GM12801 (cell line): ENCODE measurements around the gene ZNF526.

ENCODE experiments used
- TF ChIP-seq, protein P1 (sequence below): IDR thresholded peaks from one replicate; pipeline ENCODE4 v1.5.1; 2011; ENCODE audit warnings: control low read depth; ENCODE audit not compliant: insufficient read length; ENCODE audit errors: extremely low read depth

ZNF526 gene

DNA sequence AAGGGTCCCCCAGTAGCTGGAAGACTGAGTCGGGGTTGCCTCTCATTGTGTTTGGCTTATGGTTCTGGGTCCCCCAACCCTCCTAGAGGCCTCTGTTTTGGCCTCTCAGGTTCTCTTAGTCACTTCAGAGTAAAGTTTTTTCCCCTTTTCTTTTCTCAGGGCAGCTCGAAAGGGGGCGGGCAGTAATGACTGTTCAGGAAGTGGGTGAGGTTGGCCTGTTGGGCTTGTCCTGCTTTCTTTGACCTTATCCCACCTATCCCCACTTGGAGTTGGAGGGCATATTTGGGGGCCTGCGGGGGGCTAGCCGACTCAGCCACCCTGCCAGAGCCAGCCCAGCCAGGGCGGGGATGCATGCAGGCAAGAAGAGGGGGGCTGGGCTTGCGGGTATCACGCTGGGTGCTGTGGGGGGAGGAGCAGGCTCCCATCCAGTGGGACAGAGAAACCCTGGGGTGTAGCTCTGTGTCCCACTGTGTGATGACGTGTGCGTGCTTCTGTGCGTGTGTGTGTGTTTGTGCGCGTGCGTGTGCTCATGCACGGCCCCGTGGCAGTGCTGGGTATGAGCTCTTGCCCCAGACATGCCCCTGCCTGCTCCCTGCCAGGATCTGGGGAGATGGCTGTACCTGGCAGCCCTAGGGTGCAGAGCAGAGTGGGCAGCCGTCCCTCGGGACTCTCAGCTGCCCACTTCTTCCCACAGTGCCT, 50.4 kb downstream of the ZNF526 start:
- TF ChIP-seq, protein P1, sequence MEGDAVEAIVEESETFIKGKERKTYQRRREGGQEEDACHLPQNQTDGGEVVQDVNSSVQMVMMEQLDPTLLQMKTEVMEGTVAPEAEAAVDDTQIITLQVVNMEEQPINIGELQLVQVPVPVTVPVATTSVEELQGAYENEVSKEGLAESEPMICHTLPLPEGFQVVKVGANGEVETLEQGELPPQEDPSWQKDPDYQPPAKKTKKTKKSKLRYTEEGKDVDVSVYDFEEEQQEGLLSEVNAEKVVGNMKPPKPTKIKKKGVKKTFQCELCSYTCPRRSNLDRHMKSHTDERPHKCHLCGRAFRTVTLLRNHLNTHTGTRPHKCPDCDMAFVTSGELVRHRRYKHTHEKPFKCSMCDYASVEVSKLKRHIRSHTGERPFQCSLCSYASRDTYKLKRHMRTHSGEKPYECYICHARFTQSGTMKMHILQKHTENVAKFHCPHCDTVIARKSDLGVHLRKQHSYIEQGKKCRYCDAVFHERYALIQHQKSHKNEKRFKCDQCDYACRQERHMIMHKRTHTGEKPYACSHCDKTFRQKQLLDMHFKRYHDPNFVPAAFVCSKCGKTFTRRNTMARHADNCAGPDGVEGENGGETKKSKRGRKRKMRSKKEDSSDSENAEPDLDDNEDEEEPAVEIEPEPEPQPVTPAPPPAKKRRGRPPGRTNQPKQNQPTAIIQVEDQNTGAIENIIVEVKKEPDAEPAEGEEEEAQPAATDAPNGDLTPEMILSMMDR = no peak

DNA sequence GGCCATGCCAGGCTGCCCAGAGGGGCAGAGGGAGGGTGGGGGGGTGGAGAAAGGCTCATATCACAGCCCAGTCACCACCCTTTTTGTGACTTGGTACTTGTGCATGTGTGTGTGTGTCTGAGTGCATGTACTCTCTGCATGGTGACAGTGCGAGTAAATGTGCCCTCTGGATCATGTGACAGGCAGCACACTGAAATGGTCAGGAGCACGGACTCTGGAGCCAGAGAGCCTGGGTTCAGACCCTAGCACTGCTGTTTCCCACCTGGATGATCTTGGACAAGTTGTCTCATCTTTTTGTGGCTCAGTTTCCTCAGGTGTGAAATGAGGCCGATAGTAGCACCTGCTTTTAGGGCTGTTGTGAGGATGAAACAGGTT, 50.9 kb downstream of the ZNF526 start:
- TF ChIP-seq, protein P1 = no peak

DNA sequence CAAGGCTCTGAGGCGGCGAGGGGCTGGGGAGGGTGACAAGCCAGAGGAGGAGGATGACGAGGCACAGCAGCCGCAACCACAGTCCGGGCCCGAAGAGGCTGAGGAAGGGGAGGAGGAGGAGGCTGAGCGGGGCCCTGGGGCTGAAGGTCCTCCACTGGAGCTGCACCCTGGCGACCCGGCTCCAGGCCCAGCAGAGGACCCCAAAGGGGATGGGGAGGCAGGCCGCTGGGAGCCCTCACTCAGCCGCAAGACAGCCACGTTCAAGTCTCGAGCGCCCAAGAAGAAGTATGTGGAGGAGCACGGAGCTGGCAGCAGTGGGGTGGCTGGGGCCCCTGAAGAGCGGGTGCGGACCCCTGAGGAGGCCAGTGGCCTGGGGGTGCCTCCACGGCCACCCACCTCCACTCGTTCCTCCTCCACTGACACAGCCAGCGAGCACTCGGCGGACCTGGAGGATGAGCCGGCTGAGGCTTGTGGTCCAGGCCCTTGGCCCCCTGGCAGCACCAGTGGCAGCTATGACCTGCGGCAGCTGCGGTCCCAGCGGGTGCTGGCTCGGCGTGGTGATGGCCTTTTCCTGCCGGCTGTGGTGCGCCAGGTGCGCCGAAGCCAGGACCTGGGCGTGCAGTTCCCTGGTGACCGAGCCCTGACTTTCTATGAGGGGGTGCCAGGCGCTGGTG, 51.9 kb downstream of the ZNF526 start:
- TF ChIP-seq, protein P1 = no peak

DNA sequence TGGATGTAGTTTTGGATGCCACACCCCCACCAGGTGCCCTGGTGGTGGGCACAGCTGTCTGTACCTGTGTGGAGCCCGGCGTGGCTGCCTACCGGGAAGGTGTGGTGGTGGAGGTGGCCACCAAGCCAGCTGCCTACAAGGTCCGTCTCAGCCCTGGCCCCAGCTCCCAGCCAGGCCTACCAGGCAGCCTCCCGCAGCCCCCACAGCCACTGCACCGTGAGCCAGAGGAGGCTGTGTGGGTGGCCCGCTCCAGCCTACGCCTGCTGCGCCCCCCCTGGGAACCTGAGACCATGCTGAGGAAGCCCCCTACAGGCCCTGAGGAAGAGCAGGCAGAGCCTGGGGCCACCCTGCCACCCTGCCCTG, 52.4 kb downstream of the ZNF526 start:
- TF ChIP-seq, protein P1 = no peak

DNA sequence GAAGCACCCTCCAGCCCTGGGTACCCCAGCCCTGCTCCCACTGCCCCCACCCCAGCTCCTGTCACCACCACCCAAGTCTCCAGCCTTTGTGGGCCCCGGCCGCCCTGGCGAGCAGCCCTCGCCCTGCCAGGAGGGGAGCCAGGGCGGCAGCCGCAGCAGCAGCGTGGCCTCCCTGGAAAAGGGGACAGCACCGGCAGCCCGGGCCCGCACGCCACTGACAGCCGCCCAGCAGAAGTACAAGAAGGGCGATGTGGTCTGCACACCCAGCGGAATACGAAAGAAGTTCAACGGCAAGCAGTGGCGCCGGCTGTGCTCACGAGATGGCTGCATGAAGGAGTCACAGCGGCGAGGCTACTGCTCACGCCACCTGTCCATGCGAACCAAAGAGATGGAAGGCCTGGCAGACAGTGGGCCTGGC, 52.9 kb downstream of the ZNF526 start:
- TF ChIP-seq, protein P1 = no peak

DNA sequence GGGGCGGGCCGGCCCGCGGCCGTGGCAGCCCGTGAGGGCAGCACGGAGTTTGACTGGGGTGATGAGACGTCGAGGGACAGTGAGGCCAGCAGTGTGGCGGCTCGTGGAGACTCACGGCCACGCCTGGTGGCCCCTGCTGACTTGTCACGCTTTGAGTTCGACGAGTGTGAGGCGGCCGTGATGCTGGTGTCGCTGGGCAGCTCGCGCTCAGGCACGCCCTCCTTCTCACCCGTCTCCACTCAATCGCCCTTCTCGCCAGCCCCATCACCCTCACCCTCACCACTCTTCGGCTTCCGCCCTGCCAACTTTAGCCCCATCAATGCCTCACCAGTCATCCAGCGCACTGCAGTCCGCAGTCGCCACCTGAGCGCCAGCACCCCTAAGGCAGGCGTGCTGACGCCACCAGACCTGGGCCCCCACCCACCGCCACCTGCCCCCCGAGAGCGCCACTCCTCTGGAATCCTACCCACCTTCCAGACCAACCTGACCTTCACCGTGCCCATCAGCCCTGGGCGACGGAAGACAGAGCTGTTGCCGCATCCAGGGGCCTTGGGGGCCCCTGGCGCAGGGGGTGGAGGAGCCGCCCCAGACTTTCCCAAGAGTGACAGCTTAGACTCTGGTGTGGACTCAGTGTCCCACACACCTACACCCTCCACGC, 53.4 kb downstream of the ZNF526 start:
- TF ChIP-seq, protein P1 = no peak

DNA sequence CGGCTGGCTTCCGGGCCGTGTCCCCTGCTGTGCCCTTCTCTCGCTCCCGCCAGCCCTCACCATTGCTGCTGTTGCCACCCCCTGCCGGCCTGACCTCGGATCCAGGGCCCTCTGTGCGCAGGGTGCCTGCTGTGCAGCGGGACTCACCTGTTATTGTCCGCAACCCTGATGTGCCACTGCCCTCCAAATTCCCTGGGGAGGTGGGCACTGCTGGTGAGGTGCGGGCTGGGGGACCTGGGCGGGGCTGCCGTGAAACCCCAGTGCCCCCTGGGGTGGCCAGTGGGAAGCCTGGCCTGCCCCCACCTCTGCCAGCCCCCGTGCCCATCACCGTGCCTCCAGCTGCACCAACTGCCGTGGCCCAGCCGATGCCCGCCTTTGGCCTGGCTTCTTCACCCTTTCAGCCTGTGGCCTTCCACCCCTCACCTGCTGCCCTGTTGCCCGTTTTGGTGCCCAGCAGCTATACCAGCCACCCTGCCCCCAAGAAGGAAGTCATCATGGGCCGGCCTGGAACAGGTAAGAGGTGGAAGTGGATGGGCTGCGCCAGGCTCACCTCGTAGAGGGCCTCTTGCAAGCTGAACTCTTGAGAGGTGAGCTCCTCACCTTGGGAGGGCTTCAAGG, 54.1 kb downstream of the ZNF526 start:
- TF ChIP-seq, protein P1 = no peak
